Measurements from ENCODE around the gene MTHFR. TPM values are rescaled to one million over a fixed set of nuclear protein-coding genes. Genes with fewer than 3 reads are reported as not detected.

MTHFR gene
- total RNA-seq, 1 donor from 2014 or later, result 23.2 TPM

DNA sequence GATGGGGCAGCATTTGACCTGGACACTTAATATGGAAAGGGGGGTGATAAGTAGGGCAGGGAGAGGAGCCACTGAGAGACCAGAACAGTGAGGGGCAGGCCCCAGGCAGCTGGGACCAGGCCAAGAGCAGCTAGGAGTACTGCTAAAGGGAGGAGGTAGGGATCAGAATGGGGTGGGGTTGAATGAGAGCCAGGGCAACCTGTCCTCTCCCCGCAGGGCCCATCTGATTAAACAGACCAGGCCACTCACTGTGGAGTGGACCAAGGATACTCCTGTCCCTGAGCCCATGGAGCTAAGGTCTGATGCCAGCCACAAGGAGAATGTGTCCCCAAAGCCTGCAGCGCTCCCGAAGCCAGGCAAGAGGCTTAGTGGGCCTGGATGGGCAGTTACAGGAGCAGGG lies 41.6 kb downstream of the MTHFR start:
- intact Hi-C loops (cut with micrococcal nuclease), result no loop called here

DNA sequence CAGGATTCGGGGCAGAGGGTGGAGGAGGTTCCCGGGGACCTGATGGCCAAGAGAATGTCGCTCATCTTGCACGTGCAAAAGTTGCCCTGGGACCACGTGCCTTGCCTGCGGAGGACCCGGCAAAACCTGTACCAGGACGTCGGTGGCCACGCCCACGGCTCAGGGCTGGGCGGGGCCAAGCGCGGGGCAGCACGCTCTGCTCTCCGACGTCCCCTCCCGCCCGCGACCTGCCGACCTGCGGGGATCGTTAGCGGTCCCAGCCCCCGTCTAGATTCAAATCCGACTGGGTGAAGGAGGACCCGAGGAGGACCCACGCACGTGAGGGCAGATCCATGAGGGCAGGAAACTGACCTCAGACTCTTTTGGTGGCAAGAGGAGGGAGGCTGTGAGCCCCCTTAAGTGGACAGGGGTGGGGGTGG lies 43.8 kb downstream of the MTHFR start, which contains the start of gene C1orf167:
Gene C1orf167, plus strand, starts transcription at position 206 of the 419 bp plus-strand sequence. CDS start 2,208 bp downstream, outside the sequence.
- intact Hi-C loops (cut with micrococcal nuclease), result no loop called here

- intact Hi-C loops (cut with micrococcal nuclease), result no loop called here
These were observed 44.5 kb downstream of the MTHFR start for GRCh38 chr1:11761285-11761684.

- intact Hi-C loops (cut with micrococcal nuclease), result no loop called here
These were observed 46.0 kb downstream of the MTHFR start for GRCh38 chr1:11759791-11760190.

- intact Hi-C loops (cut with micrococcal nuclease), result no loop called here
These were observed 48.7 kb downstream of the MTHFR start for GRCh38 chr1:11757047-11757446.

- intact Hi-C loops (cut with micrococcal nuclease), result no loop called here
These were observed 52.1 kb downstream of the MTHFR start for GRCh38 chr1:11753555-11754208.

GRCh38 chr1:11752359-11753088 lies 53.2 kb downstream of the MTHFR start:
- intact Hi-C loops (cut with micrococcal nuclease), result no loop called here

DNA sequence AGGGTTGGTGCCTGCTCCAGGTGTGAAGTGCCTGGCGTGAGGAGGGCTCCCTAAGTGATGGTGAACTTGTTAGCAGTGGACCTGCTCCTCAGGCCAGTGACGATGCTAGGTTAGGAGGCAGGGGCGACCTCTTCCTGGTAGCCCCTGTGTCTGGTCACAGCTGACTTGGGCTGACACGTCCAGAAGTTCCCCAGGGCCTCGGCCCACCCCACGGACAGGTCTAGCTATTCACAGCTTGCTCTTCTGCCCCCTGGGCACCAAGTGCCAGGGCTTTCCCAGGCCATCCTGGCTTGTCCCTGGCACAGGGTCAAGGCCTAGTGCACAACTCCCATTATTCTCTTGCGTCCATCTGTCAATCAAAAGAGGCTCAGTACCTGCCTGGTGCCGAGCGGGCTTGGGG lies 54.7 kb downstream of the MTHFR start:
- intact Hi-C loops (cut with micrococcal nuclease), result no loop called here

- intact Hi-C loops (cut with micrococcal nuclease), result no loop called here
These were observed 55.8 kb downstream of the MTHFR start for GRCh38 chr1:11749996-11750395.

- intact Hi-C loops (cut with micrococcal nuclease), result no loop called here
These were observed 56.5 kb downstream of the MTHFR start for GRCh38 chr1:11749203-11749689.

DNA sequence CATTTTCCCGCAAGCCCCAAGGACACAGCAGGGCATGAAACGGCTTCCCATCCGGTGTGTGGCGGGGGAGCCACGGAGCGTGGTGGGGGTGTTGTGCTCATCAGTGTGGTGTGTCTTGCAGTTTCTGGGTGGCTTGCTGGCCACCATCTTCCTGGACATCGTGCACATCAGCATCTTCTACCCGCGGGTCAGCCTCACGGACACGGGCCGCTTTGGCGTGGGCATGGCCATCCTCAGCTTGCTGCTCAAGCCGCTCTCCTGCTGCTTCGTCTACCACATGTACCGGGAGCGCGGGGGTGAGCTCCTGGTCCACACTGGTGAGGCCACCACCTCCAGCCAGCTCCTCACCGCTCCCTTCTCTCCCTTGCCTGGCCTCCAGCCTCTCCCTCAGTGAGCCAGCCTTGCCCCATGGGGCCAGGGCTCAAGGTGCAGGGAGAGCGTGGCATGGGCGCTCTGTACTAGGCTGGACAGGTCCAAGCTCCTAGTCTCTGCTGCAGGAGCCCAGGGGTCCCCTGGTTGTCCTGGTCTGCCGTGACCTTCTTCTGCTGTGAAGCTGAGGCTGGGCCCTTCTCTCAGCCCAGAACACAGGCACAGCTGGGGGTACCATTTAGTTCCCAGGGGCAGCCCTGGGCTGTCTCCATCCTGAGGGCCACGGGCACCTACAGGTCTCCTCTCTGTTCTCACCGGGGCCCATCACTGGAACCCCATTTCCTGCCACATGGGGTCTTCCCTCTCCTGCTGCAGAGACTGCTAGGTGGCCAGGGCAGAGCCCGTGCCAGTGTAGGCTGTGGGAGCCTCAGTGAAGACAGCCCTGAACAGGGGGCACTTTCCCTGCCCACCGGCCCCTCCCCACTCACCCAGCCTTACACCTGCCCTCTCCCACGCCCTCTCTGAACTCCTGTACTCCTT lies 57.2 kb downstream of the MTHFR start:
- intact Hi-C loops (cut with micrococcal nuclease), result no loop called here

GRCh38 chr1:11746795-11747487 lies 58.8 kb downstream of the MTHFR start:
- intact Hi-C loops (cut with micrococcal nuclease), result no loop called here

GRCh38 chr1:11746092-11746491 lies 59.7 kb downstream of the MTHFR start:
- intact Hi-C loops (cut with micrococcal nuclease), result no loop called here

- intact Hi-C loops (cut with micrococcal nuclease), result no loop called here
These were observed 61.5 kb downstream of the MTHFR start for GRCh38 chr1:11744287-11744686.

DNA sequence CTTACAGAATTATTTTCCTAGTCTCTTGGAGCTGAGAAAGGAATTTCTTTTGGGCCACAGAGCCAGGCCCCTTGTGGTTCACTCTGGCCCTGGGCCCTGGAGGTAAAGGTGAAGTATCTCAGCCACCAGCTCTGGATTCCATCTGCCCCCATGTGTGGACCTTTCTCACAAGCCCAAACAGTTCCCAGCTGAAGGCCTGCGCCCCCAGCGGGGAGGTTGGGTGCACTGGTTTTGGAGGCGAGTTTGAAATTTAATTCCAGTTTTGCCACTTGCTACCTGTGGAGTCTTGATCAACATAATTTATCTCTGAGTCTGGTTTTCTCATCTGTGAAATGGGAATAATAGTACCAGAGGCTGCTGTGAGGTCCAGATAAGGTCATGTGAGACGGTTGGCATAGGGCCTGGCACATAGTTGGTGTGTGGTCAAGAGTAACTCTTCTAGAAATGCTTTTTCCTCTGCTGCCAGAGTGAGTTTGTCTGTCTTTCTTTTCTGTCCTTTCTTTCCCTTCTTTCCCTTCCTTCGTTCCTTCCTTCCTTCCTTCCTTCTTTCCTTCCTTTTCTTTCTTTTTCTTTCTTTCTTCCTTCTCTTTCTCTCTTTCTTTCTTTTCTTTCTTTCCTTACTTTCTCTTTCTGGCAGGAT lies 63.7 kb downstream of the MTHFR start:
- intact Hi-C loops (cut with micrococcal nuclease), result no loop called here

- intact Hi-C loops (cut with micrococcal nuclease), result no loop called here
These were observed 64.3 kb downstream of the MTHFR start for GRCh38 chr1:11741482-11741881.

GRCh38 chr1:11740258-11741192 lies 65.2 kb downstream of the MTHFR start:
- intact Hi-C loops (cut with micrococcal nuclease), result no loop called here

DNA sequence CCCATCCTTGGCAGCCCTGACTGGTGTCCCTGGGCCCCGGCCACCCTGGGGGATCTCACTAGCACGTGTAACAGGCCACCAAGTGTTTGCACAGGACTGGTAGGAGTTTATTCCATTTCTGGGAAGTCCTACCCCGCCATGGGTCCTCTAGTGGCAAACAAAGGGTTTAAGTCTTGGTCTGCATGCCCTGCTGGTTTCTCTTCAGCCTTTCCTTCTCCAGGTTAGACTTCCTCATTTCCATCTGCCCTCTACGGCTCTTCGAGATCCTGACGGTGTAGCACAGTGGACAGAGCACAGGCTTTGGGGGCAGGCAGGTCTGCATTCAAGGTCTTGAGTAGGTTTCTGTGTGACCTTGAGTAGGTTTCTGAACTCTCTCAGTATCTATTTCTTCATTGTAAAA lies 67.0 kb downstream of the MTHFR start:
- intact Hi-C loops (cut with micrococcal nuclease), result no loop called here

GRCh38 chr1:11738096-11738495 lies 67.7 kb downstream of the MTHFR start:
- intact Hi-C loops (cut with micrococcal nuclease), result no loop called here

All from T-helper 2 cell treated with Interferon-gamma antibody and Interleukin-4, amounts not matched to agents 100 ng/mL and 5 ng/mL, for 36 hours (primary cell).